ENCODE measurements around the gene BRSK1.
A peak's percentile ranks its signal among the peaks of the same experiment; 100 is the strongest.

Gene BRSK1

DNA sequence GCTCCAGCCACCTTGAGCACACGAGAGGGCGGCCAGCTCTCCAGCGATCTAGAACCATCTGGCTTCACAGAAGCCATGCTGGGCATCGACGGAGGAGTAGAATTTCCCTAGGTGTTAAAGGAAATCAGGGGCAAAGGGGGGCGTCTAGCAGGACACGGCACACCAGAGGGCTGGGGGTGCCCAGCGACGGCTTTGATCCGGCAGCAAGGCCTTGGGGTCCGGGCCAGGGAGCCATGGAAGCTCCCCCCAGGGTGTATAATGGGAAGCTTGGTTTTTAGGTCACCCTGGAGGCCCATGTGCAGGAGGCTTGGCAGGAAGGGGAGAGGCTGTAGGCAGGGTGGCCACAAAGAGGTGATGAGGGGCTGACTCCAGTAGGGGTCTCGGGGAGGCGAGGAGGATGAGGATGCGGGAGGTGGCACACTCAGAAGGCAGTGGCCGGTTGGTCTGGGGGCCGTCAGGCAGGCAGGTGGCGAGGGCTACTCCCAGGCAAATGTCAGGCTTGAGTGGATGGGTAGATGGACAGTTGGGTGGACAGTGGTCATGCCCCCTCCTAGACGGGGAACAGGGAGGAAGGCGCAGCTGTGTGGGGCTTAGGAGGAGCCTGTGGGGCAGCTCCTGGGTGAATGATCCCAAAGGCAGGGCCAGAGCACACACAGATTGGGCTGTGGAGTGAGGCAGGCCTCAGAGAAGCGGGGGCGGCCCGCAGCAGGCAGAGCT lies 61.5 kb downstream of the BRSK1 start:
- H3K27ac ChIP-seq (ENCODE audit: poor library complexity, severe bottlenecking), result peak overlapping the region; percentile 59
- no peak overlapping the region for H3K4me3 ChIP-seq (ENCODE audit: severe bottlenecking)
- TF ChIP-seq, protein P1, sequence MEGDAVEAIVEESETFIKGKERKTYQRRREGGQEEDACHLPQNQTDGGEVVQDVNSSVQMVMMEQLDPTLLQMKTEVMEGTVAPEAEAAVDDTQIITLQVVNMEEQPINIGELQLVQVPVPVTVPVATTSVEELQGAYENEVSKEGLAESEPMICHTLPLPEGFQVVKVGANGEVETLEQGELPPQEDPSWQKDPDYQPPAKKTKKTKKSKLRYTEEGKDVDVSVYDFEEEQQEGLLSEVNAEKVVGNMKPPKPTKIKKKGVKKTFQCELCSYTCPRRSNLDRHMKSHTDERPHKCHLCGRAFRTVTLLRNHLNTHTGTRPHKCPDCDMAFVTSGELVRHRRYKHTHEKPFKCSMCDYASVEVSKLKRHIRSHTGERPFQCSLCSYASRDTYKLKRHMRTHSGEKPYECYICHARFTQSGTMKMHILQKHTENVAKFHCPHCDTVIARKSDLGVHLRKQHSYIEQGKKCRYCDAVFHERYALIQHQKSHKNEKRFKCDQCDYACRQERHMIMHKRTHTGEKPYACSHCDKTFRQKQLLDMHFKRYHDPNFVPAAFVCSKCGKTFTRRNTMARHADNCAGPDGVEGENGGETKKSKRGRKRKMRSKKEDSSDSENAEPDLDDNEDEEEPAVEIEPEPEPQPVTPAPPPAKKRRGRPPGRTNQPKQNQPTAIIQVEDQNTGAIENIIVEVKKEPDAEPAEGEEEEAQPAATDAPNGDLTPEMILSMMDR (IDR thresholded peaks at IDR 0.05; ENCODE audit: poor library complexity, severe bottlenecking), result no peak
- peaks cover 13% of the 10 kb centered on the region; the same call in 1 of the 2 replicates for H3K36me3 ChIP-seq (ENCODE audit: low read depth)
- H3K27me3 ChIP-seq (ENCODE audit: insufficient read depth, poor library complexity, severe bottlenecking), result no peaks in the 10 kb centered on the region
- DNase-seq (ENCODE audit: low spot score) (no peak), ATAC-seq (ENCODE audit: low read depth) (no peak; the same call in 2 of the 3 replicates)
- H3K4me1 ChIP-seq (ENCODE audit: insufficient read depth, poor library complexity, severe bottlenecking), result peaks cover 23% of the 10 kb centered on the region
- no peaks in the 10 kb centered on the region for H3K9me3 ChIP-seq (ENCODE audit: severe bottlenecking)

DNA sequence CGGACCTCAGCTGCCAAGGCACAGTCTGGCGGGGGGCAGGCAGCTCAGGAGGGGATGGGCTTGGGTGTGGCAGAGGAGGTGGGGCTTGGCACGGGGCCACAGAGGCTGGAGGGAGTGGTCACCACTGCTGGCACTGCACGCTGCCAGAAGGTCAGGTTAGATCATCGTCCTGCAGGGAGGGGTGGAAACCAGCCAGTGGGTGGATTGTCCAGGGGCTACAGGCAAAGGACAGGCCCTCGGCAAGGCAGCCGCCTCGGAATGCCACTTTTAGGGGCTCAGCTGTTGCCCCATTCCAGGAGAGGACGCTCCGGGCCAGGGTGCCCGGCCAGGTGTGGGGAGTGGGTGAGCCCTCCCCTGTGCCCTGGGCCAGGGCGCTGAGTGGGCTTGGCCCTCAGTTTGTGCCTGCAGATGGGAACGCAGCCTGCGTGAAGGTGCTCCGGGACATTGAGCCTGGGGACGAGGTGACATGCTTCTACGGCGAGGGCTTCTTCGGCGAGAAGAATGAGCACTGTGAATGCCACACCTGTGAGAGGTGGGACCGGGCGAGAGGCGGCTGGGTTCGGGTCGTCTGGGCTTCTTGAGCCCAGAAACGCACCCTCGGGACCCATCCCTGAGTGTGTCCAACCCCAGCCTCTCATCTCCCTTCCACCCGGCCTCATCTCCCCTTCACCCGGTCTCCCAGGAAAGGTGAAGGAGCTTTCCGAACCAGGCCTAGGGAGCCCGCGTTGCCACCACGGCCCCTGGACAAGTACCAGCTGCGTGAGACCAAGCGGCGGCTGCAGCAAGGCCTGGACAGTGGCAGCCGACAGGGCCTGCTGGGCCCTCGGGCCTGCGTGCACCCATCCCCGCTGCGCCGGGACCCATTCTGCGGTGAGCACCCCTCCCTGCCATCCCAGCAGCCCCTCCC lies 62.3 kb downstream of the BRSK1 start:
- peaks cover 23% of the 10 kb centered on the region for H3K4me1 ChIP-seq (ENCODE audit: insufficient read depth, poor library complexity, severe bottlenecking)
- ATAC-seq (ENCODE audit: low read depth) (peak; percentile 43), DNase-seq (ENCODE audit: low spot score) (peak; percentile 84)
- TF ChIP-seq, protein P1 (IDR thresholded peaks at IDR 0.05; ENCODE audit: poor library complexity, severe bottlenecking), result no peak
- peaks cover 13% of the 10 kb centered on the region; the same call in 1 of the 2 replicates for H3K36me3 ChIP-seq (ENCODE audit: low read depth)
- no peaks in the 10 kb centered on the region for H3K9me3 ChIP-seq (ENCODE audit: severe bottlenecking)
- no peaks in the 10 kb centered on the region for H3K27me3 ChIP-seq (ENCODE audit: insufficient read depth, poor library complexity, severe bottlenecking)
- no peak overlapping the region for H3K4me3 ChIP-seq (ENCODE audit: severe bottlenecking)
- peak overlapping the region; percentile 59 for H3K27ac ChIP-seq (ENCODE audit: poor library complexity, severe bottlenecking)

DNA sequence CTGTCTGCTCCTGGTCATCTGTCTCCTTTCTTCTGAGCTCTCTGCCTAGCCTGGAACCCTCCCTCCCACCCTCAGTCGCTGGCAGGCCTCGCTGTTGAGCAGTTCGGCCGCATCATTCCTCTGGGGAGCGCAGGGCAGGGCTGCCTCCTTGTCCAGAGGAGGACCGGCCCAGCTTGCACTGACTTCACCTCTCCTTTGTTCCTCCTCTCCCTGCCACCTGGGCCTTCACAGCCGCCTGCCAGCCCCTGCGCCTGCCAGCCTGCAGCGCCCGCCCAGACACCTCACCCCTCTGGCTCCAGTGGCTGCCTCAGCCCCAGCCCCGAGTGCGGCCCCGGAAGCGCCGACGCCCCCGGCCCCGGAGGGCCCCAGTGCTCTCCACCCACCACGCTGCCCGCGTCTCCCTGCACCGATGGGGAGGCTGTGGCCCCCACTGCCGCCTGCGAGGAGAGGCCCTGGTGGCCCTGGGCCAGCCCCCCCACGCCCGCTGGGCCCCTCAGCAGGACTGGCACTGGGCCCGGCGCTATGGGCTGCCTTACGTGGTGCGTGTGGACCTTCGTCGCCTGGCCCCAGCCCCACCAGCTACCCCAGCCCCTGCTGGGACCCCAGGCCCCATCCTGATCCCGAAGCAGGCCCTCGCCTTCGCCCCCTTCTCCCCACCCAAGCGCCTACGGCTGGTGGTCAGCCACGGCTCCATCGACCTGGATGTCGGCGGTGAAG lies 63.1 kb downstream of the BRSK1 start:
- TF ChIP-seq, protein P1 (IDR thresholded peaks at IDR 0.05; ENCODE audit: poor library complexity, severe bottlenecking), result no peak
- Histone ChIP-seq H3K36me3 (ENCODE audit: low read depth) (peaks cover 11% of the 10 kb centered on the region; the same call in 1 of the 2 replicates), H3K9me3 (ENCODE audit: severe bottlenecking) (no peaks in the 10 kb centered on the region), H3K4me3 (ENCODE audit: severe bottlenecking) (no peak overlapping the region), H3K27ac (ENCODE audit: poor library complexity, severe bottlenecking) (no peak overlapping the region), H3K27me3 (ENCODE audit: insufficient read depth, poor library complexity, severe bottlenecking) (no peaks in the 10 kb centered on the region), H3K4me1 (ENCODE audit: insufficient read depth, poor library complexity, severe bottlenecking) (peaks cover 27% of the 10 kb centered on the region)
- DNase-seq (ENCODE audit: low spot score) (no peak), ATAC-seq (ENCODE audit: low read depth) (no peak)

DNA sequence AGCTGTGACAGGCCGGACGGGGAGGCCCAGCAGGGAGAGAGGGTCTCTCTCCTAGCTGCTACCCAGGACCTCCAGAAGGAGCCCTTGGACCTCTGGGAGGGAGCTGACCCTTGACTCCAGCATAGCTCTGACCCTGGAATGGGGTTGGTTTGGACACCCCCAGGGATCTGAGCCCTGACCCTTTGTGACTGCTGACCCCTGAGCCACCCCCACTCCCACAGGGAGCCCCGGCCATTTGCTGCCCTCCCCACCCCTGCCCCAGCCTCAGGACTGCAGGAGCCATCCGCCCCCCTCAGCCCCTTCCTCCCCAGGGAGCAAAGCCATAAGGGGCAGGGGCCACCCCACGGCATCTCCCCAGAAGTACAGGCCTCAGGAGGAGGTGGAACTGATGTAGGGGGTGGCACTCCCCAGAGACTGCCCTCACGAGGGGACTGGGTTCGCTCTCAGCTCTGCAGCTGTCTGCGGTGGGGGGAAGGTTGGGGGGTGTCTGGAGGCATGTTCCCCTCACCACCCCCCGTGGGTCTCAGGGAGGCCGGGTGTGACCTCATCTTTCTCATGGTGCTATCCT lies 63.7 kb downstream of the BRSK1 start:
- peaks cover 33% of the 10 kb centered on the region for H3K4me1 ChIP-seq (ENCODE audit: insufficient read depth, poor library complexity, severe bottlenecking)
- H3K9me3 ChIP-seq (ENCODE audit: severe bottlenecking), result no peaks in the 10 kb centered on the region
- H3K4me3 ChIP-seq (ENCODE audit: severe bottlenecking), result no peak overlapping the region
- H3K36me3 ChIP-seq (ENCODE audit: low read depth), result peaks cover 10% of the 10 kb centered on the region; the same call in 1 of the 2 replicates
- DNase-seq (ENCODE audit: low spot score) (no peak), ATAC-seq (ENCODE audit: low read depth) (no peak)
- no peaks in the 10 kb centered on the region for H3K27me3 ChIP-seq (ENCODE audit: insufficient read depth, poor library complexity, severe bottlenecking)
- TF ChIP-seq, protein P1 (IDR thresholded peaks at IDR 0.05; ENCODE audit: poor library complexity, severe bottlenecking), result no peak
- H3K27ac ChIP-seq (ENCODE audit: poor library complexity, severe bottlenecking), result no peak overlapping the region
